ENCODE measurements around the gene ATP5PD. TPM values are rescaled to one million over a fixed set of nuclear protein-coding genes. Genes with fewer than 3 reads are reported as not detected.
A peak's percentile ranks its signal among the peaks of the same experiment; 100 is the strongest.

Gene ATP5PD
- total RNA-seq, 1 experiment from 2014 or later = 362 TPM

DNA sequence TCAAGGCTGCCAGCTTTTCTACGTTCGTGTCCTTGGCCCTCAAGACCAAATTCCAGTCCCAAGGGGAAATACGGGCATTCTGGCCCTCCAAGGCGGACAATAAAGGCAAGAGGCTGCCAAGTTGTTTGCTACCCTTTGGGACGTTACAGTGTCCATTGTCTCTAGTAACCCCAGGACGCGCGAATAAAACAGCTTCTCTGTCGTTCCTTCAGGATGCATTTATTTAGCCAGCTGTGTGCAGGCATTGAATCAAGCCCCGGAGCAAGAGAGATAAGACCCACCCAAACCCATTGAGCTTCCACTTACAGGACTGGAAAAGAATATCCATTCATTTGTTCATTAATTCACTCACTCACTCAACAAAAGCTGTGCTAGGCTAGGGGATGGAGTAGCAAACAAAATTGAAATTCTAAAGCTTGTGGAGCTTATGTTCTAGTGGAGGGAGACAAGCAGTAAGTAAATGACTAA lies 33.6 kb downstream of the ATP5PD start:
- H3K27ac Mint-ChIP-seq (ENCODE audit: low read depth, unreplicated experiment) = peak overlapping the region; percentile 77
- no peaks in the 10 kb centered on the region for H3K9me3 Mint-ChIP-seq (ENCODE audit: unreplicated experiment)
- POLR2A ChIA-PET = interaction anchor here (0.6 to 10.9 kb wide), 25 partner anchors 11 to 380 kb away, joined by 3 to 228 read pairs (median 5); partner anchors contain the start of genes ARMC7, ATP5PD, CDR2L and FDXR
- TSS peak; percentile 71 for BruUV-seq (replicated peaks)
- peak overlapping the region; percentile 96 for H3K4me3 Mint-ChIP-seq (ENCODE audit: unreplicated experiment)
- no peak for DNase-seq (ENCODE audit: unreplicated experiment)
- no peaks in the 10 kb centered on the region for H3K27me3 Mint-ChIP-seq (ENCODE audit: insufficient read depth, unreplicated experiment)
- peaks cover 28% of the 10 kb centered on the region for H3K36me3 Mint-ChIP-seq (ENCODE audit: insufficient read depth, unreplicated experiment)
- no peak for TF ChIP-seq CTCF (IDR thresholded peaks at IDR 0.05; ENCODE audit: unreplicated experiment)
- CTCF ChIA-PET = interaction anchor here (0.6 to 4.2 kb wide), 10 partner anchors 11 to 1244 kb away, joined by 3 to 67 read pairs (median 4); no protein-coding TSS in a partner anchor
- intact Hi-C loops (cut with micrococcal nuclease) = no loop called here
- peaks cover 22% of the 10 kb centered on the region for H3K4me1 Mint-ChIP-seq (ENCODE audit: insufficient read depth, unreplicated experiment)

GRCh38 chr17:75012346-75013091 lies 34.2 kb downstream of the ATP5PD start, which contains the start of gene MRPL58:
MRPL58 (plus strand) TSS chr17:75012670; CDS start chr17:75012687, 17 bp downstream.
- POLR2A ChIA-PET = interaction anchor here (0.6 to 10.9 kb wide), 33 partner anchors 11 to 384 kb away, joined by 3 to 228 read pairs (median 5); partner anchors contain the start of genes ARMC7, ATP5PD, CDR2L and FDXR
- H3K9me3 Mint-ChIP-seq (ENCODE audit: unreplicated experiment) = no peaks in the 10 kb centered on the region
- peaks cover 22% of the 10 kb centered on the region for H3K4me1 Mint-ChIP-seq (ENCODE audit: insufficient read depth, unreplicated experiment)
- BruUV-seq (replicated peaks) = no TSS peak
- peak within 1 kb of the TSS; percentile 77 for H3K27ac Mint-ChIP-seq (ENCODE audit: low read depth, unreplicated experiment)
- peak within 1 kb of the TSS; percentile 96 for H3K4me3 Mint-ChIP-seq (ENCODE audit: unreplicated experiment)
- peak; percentile 80 for DNase-seq (ENCODE audit: unreplicated experiment)
- H3K36me3 Mint-ChIP-seq (ENCODE audit: insufficient read depth, unreplicated experiment) = peaks cover 27% of the 10 kb centered on the region
- CTCF ChIA-PET = interaction anchor here (0.6 to 4.2 kb wide), 12 partner anchors 12 to 160 kb away, joined by 3 to 67 read pairs (median 6); no protein-coding TSS in a partner anchor
- intact Hi-C loops (cut with micrococcal nuclease) = loop anchor here (1.0 kb wide), 1 partner anchor 21 kb away; no protein-coding TSS in a partner anchor
- no peaks in the 10 kb centered on the region for H3K27me3 Mint-ChIP-seq (ENCODE audit: insufficient read depth, unreplicated experiment)
- peak; percentile 49 for TF ChIP-seq CTCF (IDR thresholded peaks at IDR 0.05; ENCODE audit: unreplicated experiment)

- Mint-ChIP-seq H3K4me3 (ENCODE audit: unreplicated experiment) (peak overlapping the region; percentile 96), H3K9me3 (ENCODE audit: unreplicated experiment) (no peaks in the 10 kb centered on the region), H3K27me3 (ENCODE audit: insufficient read depth, unreplicated experiment) (no peaks in the 10 kb centered on the region), H3K36me3 (ENCODE audit: insufficient read depth, unreplicated experiment) (peaks cover 22% of the 10 kb centered on the region), H3K27ac (ENCODE audit: low read depth, unreplicated experiment) (peak overlapping the region; percentile 77), H3K4me1 (ENCODE audit: insufficient read depth, unreplicated experiment) (peaks cover 22% of the 10 kb centered on the region)
- intact Hi-C loops (cut with micrococcal nuclease) = loop anchor here (1.0 kb wide), 1 partner anchor 21 kb away; no protein-coding TSS in a partner anchor
- TSS peak; percentile 78 for BruUV-seq (replicated peaks)
- CTCF ChIA-PET = interaction anchor here (0.6 to 4.2 kb wide), 11 partner anchors 12 to 117 kb away, joined by 3 to 67 read pairs (median 7); no protein-coding TSS in a partner anchor
- no peak for DNase-seq (ENCODE audit: unreplicated experiment)
- TF ChIP-seq CTCF (IDR thresholded peaks at IDR 0.05; ENCODE audit: unreplicated experiment) = no peak
- POLR2A ChIA-PET = interaction anchor here (0.6 to 10.9 kb wide), 30 partner anchors 11 to 385 kb away, joined by 3 to 228 read pairs (median 5); partner anchors contain the start of genes ATP5PD, CDR2L, FDXR and HID1
Measured at GRCh38 chr17:75012096-75012345, 34.7 kb downstream of the ATP5PD start.

Data from MCF 10A (cell line).